Lower leg skin (tissue), 4 donors: ENCODE results near the gene NOTCH4. TPM values are rescaled to one million over a fixed set of nuclear protein-coding genes. Genes with fewer than 3 reads are reported as not detected.
"Not testable (repeated sequence)": the region's sequence is repeated elsewhere in the genome, so short reads cannot be mapped to it uniquely, and the experiment has no call there.

Experiments
- DNase-seq, 2 donors: peaks; one replicate each; pipeline ENCODE4 v3.0.0-alpha.2; 2019; ENCODE audit warnings: low spot score in 2 of 2
- H3K4me3 ChIP-seq: fragments of 200-600 bp; sonication (generic); 2 replicates; pipeline ENCODE4 v1.5.1; 2017; ENCODE audit warnings: mild to moderate bottlenecking, low read depth; ENCODE audit not compliant: poor library complexity, severe bottlenecking
- POLR2A ChIP-seq, 2 donors: fragments of 450-650 bp; IDR thresholded peaks; one replicate each; pipeline ENCODE4 v1.6.1; 2016 to 2017; ENCODE audit warnings: antibody characterized with exemption in 2 of 2, mild to moderate bottlenecking in 1 of 2, moderate library complexity in 1 of 2
- WGBS, 2 donors: methylation state at CpG; one replicate each; pipeline ENCODE4 v1.1.5; 2018; 5-methylcytosine and 5-hydroxymethylcytosine counted together
- intact Hi-C: fragments of 100-400 bp; cut with DNase I; formaldehyde crosslinking; loops from one replicate; pipeline ENCODE4 v1.15.0; 2023; ENCODE audit warnings: low total_unique reads
- total RNA-seq, 4 donors: library from RNA; depleted of rRNA; stranded (reverse); fragments of >200 nt; gene quantifications; one replicate each; pipeline ENCODE4 v1.1.0, GENCODE V29; 2016
- TF ChIP-seq, protein P1 (sequence below), 3 donors: fragments of 450-650 bp; IDR thresholded peaks; one replicate each; pipeline ENCODE4 v1.5.1; 2016; ENCODE audit warnings: antibody characterized with exemption in 3 of 3, mild to moderate bottlenecking in 3 of 3, moderate library complexity in 2 of 3

Gene NOTCH4
- total RNA-seq, 4 donors from 2014 or later = 6.3 to 10.4 (median 7.8) TPM

DNA sequence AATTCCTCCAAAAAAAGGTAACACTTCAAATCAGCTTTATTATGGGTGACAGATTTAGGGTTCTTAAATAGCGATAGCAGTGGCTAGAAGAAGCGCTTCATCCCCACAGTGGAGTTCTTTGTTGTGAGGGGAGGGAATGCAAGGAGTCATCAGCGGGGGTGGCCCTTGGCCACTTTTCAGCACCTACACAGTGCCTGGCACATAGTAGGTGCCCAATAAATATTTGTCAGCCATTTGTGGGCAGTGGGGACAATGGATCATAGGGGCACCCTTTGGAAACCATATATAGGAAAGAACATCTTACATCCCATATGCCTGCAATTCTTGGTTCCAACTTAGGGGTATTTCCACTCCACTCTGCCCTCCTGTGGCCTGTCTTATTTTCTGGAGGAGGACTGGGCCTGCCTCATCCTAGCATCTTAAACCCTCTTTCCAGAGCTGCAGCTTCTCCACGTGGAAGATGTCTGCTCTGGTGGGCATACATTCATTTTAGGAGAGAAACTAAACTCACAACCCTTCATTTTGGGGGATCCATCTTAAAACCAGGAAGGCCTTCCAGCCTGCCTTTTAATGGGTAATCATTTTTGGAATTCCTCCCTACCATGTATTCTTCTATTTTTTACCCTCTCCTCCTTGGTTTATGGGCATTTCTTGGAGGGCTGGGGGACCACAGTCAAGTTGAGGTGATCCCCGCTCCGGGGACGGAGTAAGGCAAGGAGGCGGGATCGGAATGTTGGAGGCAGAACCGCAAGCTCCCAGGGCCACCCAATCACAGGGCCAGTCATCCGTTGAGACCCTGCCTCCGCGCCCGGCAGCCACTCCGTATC is 28.8 kb downstream of the NOTCH4 start:
- no peak overlapping the region for H3K4me3 ChIP-seq
- peak in 1 of 2 donors; percentile 45 for TF ChIP-seq POLR2A (IDR thresholded peaks at IDR 0.05)
- TF ChIP-seq, protein P1, sequence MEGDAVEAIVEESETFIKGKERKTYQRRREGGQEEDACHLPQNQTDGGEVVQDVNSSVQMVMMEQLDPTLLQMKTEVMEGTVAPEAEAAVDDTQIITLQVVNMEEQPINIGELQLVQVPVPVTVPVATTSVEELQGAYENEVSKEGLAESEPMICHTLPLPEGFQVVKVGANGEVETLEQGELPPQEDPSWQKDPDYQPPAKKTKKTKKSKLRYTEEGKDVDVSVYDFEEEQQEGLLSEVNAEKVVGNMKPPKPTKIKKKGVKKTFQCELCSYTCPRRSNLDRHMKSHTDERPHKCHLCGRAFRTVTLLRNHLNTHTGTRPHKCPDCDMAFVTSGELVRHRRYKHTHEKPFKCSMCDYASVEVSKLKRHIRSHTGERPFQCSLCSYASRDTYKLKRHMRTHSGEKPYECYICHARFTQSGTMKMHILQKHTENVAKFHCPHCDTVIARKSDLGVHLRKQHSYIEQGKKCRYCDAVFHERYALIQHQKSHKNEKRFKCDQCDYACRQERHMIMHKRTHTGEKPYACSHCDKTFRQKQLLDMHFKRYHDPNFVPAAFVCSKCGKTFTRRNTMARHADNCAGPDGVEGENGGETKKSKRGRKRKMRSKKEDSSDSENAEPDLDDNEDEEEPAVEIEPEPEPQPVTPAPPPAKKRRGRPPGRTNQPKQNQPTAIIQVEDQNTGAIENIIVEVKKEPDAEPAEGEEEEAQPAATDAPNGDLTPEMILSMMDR (IDR thresholded peaks at IDR 0.05) = peak in 1 of 3 donors; percentile 63
- WGBS, 2 donors = 15 to 18% methylated on average over 14 to 15 of the region's 15 CpGs
- intact Hi-C loops = loop anchor here (10.0 kb wide), 1 partner anchor 70 kb away; the partner anchor contains the start of gene ATF6B
- DNase-seq = no peak

DNA sequence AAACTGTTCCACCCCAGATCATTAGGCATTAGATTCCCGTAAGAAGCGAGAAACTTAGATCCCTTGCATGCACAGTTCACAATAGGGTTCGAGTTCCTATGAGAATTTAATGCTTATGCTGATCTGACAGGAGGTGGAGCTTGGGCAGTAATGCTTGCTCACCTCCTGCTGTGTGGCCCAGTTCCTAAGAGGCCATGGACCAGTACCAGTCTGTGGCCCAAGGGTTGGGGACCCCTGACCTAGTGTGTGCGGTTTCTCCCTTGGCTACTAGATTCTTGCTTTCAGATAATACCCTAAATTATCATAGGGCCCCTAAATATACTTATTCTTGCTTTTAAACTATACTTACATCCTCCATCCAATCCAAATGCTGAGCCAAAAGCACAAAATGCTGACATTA is 29.5 kb downstream of the NOTCH4 start:
- intact Hi-C loops = loop anchor here (10.0 kb wide), 1 partner anchor 70 kb away; the partner anchor contains the start of gene ATF6B
- no peak for TF ChIP-seq POLR2A (IDR thresholded peaks at IDR 0.05)
- TF ChIP-seq, protein P1 (IDR thresholded peaks at IDR 0.05) = no peak
- H3K4me3 ChIP-seq = no peak overlapping the region
- DNase-seq = no peak
- 96 to 98% methylated on average over 4 of the region's 4 CpGs for WGBS, 2 donors

DNA sequence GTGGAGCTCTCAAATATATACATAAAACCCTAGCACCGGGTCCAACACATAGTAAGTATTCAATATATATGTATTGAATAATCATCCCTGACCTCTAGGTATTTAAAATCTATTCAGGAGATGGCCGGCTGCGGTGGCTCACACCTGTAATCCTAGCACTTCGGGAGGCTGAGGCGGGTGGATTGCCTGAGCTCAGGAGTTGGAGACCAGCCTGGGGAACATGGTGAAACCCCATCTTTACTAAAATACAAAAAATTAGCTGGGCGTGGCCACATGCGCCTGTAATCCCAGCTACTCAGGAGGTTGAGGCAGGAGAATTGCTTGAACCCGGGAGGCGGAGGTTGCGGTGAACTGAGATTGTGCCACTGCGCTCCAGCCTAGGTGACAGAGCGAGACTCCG is 30.8 kb downstream of the NOTCH4 start:
- not testable (repeated sequence) for DNase-seq, H3K4me3 ChIP-seq
- intact Hi-C loops = loop anchor here (10.0 kb wide), 1 partner anchor 68 kb away; the partner anchor contains the start of gene ATF6B
- WGBS, 2 donors = 75 to 76% methylated on average over 13 of the region's 13 CpGs

DNA sequence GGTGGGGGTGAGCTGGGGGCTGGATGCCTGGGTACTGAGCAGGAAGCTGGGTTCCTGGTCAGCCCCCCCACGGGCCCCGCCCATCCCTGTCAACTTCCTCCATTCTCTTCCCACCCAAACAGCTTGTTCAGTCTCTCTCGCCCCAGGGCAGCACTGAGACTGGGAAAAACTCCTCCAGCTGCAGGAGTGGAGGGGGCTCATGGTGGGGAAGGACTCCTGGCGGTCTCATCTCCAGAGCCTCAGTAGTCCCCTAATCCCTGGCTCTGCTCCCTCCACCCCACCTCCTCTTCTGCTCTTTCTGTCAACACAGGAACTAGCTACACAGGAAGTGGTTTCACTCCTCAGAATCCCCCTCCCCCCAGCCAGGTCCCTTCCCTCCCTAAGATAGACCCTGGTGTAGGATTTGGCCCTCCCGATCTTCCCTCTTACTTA is 31.2 kb downstream of the NOTCH4 start, which contains the start of gene GPSM3:
TSS of gene GPSM3 (minus strand) at position 36 of the 432 bp plus-strand sequence. CDS start 130 bp downstream, outside the sequence.
- no peak for TF ChIP-seq POLR2A (IDR thresholded peaks at IDR 0.05)
- TF ChIP-seq, protein P1 (IDR thresholded peaks at IDR 0.05) = no peak
- intact Hi-C loops = loop anchor here (10.0 kb wide), 1 partner anchor 68 kb away; the partner anchor contains the start of gene ATF6B
- peak in 1 of 2 donors; percentile 94 for DNase-seq
- no peak within 1 kb of the TSS for H3K4me3 ChIP-seq
- 20 to 32% methylated on average over 5 of the region's 5 CpGs for WGBS, 2 donors

DNA sequence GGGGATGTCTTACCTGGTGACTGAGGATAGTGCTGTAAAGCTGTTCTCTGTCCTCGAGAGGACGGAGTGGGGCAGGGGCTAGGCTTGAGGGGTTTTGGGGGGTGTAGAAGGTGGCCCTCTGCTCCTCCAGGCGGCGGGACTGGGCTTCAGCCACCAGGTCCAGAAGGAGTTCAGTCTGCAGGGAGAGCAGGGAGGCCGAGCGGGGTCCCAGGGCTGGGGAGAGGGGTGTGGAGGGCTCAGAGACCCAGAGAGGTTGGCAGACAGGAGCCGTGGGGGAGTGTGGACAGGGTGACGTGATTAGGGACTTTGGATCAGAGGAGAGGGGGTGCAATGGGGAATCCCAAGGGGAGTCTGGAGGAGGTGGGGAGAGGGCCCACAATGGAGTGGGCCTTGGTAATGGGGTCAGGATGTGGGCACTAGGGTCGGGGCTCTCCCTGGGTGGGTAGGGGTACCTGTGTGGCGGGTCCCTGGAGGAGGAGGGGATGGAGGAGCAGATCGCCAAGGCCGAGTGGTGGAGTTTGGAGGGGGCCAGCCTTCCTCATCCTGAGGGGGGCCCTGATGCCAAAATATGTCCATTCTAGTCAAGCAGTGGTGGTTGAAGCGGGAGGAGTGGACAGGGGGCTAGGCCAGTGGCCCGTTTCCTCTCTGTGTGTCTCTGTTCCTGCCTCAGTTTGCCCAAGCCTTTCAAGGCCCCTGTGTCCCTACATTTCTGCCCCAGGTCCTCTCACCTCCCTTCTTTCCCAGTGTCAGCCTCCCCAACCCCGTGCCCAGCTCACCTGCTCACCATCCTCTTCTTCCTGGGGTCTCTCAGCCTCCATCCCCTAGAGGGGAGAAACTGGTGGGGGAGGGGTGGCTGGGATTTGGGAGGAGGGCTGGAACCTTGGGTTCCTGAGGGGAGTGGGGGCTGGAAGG is 31.9 kb downstream of the NOTCH4 start:
- H3K4me3 ChIP-seq = no peak overlapping the region
- intact Hi-C loops = loop anchor here (10.0 kb wide), 1 partner anchor 67 kb away; the partner anchor contains the start of gene ATF6B

More for the DNA sequence above, 31.9 kb downstream of the NOTCH4 start:
- no peak for TF ChIP-seq POLR2A (IDR thresholded peaks at IDR 0.05)
- TF ChIP-seq, protein P1 (IDR thresholded peaks at IDR 0.05) = no peak
- 68 to 71% methylated on average over 15 of the region's 15 CpGs for WGBS, 2 donors
- DNase-seq = no peak
